TTC549 (cell line): ENCODE results near the gene LIME1.

Experiments used
- FAIRE-seq: peaks from 2 replicates; lab custom pipeline; 2012; peaks lifted over from hg19 to GRCh38; lab: Jason Lieb, UNC

LIME1 gene

GRCh38 chr20:63739130-63740069 is 2.9 kb downstream of the LIME1 start, which contains the start of gene SLC2A4RG:
Gene SLC2A4RG (plus strand): TSS chr20:63739776. CDS start chr20:63739913, 137 bp downstream.
- no peak for FAIRE-seq

- no peak for FAIRE-seq
These were observed 3.7 kb downstream of the LIME1 start for GRCh38 chr20:63740070-63740626.

DNA sequence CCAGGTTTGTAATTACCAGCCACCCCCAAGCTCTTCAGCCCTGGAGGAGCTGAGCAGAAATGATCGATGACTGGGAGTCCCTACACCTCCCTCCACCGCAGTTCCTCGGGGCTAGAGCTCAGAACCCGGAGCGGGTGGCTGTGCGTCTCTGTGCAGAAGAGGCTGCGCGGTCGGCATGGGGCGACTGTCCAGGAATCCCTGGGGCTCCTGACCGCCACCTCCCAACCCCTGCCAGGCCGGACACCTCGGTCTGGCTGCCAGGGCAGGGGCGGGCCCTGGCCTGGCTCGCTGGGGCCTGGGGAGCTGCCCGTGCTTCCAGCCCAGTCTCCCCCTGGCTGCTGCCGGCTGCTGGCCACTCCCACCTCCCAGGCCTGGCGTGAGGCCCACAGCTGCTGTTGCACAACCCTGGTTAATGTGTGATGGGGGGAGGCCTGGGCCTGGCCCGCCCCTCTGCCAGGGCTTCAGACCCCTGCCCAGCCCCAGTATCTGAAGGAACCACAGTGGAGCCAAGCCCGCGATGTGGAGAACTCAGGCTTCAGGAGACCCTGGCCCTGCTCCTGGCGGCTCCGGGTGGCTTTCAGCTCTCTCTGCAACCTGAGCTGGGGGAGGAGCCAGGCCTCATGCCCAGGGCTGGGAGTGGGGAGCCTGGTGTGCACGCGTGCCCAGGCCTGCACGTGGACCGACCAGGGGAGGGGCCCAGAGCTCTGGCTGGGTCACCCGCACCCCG is 4.3 kb downstream of the LIME1 start:
- no peak for FAIRE-seq

DNA sequence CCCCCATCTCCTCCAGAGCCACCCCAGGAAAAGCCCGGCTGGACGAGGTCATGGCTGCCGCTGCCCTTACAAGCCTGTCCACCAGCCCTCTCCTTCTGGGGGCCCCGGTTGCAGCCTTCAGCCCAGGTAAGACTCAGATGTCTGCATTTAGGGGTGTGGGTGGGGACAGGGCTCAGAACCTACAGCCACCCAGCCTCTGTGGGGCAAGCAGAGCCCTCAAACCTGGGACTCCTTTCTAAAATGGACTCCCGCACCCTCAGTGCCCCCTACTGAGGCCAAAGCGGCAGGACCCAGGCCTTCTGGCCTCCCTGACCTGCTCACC is 4.9 kb downstream of the LIME1 start:
- no peak for FAIRE-seq

GRCh38 chr20:63741676-63742380 is 5.4 kb downstream of the LIME1 start:
- no peak for FAIRE-seq

DNA sequence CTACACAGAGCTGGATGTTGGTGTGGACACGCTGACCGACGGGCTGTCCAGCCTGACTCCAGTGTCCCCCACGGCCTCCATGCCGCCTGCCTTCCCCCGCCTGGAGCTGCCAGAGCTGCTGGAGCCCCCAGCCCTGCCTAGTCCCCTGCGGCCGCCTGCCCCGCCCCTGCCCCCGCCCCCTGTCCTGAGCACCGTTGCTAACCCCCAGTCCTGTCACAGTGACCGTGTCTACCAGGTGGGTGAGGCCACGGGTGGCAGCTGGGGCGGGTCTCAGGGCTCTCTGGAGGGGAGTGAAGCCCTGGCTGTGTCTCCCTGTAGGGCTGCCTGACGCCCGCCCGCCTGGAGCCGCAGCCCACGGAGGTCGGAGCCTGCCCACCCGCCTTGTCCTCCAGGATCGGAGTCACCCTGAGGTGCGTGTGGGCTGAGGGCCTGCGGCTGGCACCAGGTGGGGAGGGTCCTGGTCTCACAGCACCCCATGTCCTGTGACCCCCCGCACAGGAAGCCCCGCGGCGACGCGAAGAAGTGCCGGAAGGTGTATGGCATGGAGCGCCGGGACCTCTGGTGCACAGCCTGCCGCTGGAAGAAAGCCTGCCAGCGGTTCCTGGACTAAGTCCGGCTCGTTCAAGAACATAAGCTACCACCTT is 6.0 kb downstream of the LIME1 start:
- FAIRE-seq = no peak

DNA sequence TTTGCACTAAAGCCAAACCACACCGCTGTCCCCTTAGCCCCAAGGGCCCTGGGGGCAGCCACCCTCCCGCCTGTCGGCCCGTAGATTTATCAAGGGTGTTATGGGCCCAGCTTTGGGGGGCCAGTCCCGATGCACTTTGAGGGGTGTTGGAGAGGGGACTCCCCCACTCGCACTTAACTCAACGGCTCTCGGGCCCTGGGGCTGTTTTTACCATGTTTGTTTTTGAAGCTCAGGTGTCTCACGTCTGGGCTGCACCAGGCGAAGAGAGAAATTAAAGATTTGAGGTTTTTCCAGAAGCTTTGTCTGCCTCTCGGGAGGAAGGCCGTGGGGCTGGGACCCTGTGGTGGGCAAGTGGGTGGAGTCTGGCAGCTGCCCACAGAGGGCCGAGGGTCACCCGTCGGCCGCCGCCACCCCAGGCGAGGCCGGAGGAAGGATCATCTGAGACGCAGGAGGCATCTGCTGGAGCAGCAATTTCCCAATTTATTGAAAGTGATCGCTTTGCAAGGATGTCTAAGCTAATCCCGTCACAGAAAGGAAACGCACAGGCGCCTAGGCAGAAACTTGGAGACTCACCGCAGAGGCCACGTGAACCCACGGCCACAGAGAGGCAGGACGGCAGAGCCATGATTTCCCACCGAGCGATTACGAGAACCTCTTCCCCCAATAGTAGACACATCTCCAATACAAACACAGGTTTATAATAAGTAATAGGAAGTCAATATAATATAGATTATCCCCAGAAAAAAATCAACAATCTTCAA is 6.9 kb downstream of the LIME1 start:
- FAIRE-seq = no peak

- FAIRE-seq = no peak
These were observed 7.7 kb downstream of the LIME1 start for GRCh38 chr20:63744158-63744557.

- no peak for FAIRE-seq
These were observed 8.3 kb downstream of the LIME1 start for GRCh38 chr20:63744574-63745423.

DNA sequence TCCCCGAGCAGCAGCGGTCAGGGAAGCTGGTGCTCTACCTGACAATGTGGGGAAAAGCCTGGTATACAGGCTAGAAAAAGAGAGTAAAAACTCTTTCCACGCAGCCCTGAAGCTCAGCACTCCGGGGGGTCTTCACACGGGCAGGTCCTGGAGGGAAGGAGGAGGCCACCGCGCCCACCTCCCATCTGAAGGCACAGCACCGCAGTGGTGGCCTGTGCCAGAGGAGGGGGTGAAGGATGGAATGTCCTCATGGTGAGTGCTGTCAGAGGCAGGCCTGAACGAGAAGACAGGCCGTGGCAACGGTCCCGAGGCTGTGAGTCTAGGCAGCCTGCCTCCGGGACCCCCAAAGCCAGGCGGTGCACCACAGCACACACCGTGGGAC is 9.0 kb downstream of the LIME1 start:
- FAIRE-seq = no peak

GRCh38 chr20:63745961-63746731 is 9.7 kb downstream of the LIME1 start:
- FAIRE-seq = no peak

- no peak for FAIRE-seq
These were observed 10.4 kb downstream of the LIME1 start for GRCh38 chr20:63746751-63747315.

DNA sequence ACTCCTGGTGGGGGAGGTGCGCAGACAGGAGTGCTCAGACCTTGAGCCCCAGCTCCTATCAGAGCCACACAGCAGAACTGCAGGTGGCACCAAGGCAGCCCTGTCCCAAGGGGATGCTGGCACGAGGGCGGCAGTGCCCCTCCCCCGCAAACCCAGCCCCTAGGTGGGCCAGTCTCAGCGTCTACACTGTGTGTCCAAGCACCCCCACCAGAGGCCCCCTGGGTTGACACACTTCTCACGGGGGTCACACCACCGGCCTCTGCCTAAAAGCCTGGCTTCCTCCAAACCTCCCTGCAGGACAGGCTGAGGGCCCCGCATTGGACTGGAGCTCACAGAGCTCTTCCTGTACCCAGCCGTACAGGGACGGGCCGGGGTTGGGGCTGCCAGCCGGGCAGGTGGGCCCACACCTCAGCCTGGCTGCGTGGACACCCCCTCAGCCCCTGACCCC is 11.2 kb downstream of the LIME1 start:
- no peak for FAIRE-seq

DNA sequence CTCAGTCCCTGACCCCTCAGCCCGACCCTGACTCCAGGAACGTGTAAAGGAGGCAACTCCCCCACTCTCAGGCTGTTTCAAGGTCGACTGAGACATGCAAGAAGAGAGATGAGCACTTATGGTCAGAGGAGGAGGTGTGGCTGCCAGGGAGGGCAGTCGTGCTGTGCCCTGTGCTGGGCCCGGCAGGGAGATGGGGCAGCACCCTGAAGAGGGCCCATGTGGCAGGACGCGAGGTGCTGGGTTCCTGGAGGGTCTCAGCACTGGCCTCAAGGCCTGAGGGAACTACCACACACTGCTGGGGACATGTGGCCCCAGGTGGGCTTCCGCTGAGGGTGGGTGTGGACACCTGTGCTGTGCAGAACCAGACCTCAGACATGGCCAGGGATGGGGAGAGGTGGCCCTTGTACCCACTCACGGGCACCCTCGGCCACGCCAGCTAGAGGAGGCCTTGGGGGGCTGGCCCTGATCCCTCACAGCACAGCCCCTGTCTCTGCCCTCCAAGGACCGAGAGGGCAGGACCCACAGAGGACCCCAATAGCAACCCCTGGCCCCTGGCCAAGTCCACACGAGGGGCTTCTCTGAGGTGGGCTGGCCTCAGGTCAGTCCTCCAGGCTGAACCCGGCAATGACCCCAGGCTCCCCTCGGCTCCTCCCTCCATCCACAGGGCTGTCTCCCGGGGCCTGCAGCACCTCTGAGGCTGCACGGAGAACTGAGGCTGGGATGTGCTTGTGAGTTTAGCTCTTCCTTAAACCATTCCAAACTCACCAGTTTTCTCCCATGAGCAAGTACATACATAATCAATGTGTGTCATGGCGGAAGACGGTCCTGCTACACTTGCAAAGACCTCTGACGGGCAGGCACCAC is 11.8 kb downstream of the LIME1 start:
- no peak for FAIRE-seq

DNA sequence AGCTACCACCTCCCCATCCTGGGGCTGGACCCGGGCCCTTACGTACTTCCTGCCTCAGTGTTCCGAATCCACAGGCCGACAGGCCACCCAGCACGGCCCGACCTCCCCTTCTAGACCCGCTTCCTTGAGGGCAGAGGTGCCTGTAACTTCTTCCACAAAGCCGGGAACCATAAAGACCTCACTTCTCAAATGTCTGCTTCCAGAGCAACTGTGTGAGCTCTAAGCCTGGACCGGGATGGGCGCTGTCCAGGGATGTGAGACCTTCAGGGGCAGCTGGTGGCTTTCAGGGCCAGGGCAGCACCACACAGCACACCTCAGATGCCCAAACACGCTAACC is 12.4 kb downstream of the LIME1 start:
- no peak for FAIRE-seq

DNA sequence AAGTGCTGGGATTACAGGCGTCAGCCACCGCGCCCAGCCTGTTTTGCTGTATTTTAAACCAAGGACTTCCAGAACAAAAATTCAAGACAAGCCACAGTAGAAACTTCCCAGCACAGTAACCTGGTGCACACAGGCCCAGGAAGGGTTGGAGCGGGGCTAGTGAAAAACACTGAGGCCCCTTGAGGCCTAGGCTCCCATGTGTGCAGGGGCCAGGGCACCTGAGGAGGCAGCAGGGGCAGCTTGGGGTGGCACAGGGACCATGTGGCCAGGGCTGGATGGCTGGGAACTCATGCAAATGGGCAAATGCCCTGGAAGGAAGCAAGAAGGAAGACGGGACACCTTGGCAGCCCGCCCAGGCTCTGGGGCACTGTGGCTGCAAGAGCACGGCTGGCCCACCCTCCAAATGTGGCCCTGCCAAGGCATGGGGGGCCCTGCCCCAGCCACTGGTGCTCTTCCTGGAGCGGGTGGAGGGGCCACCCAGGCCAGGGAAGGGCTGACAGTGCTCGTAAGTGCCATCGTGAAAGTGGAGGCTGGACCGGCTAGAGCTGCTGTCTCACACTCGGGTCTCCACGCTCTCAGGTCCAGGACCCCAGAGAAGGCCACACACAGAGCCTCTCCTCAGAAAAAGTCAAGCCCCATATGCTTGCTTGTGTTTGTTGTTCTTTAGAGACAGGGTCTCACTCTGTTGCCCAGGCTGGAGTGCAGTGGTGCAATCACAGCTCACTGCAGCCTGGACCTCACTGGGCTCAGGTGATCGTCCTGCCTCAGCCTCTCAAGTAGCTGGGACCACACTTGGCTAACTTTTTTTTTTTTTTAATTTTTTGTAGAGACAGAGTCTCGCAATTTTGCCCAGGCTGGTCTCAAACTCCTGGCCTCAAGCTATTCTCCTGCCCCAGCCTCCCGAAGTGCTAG is 13.4 kb downstream of the LIME1 start:
- no peak for FAIRE-seq

GRCh38 chr20:63750807-63751470 is 14.5 kb downstream of the LIME1 start:
- FAIRE-seq = no peak
